HCT116 (cell line): Measurements from ENCODE around the gene NEU4. TPM values are rescaled to one million over a fixed set of nuclear protein-coding genes. Genes with fewer than 3 reads are reported as not detected.

ENCODE experiments used
- ATAC-seq: fragments of 200-7000 bp; cut with Tn5 transposase; 2 replicates; pipeline ENCODE4 v1.9.1; 2020; ENCODE audit warnings: mild to moderate bottlenecking, moderate library complexity
- BruUV-seq: library from RNA; stranded (reverse); fragments of 400-500 nt; replicated peaks from 2 replicates; lab custom pipeline; 2021; lab: Mats Ljungman, UMichigan
- CTCF ChIA-PET: fragments of 300-600 bp; sonication (Branson Sonifier 250); formaldehyde crosslinking; loops from one replicate; lab custom pipeline; 2021; ENCODE audit warnings: antibody characterized with exemption; lab: Charles Lee
- POLR2A ChIA-PET: fragments of 300-600, 350-600 bp; sonication (Branson Sonifier 250); formaldehyde crosslinking; loops from one replicate; lab custom pipeline; 2021; ENCODE audit warnings: antibody characterized with exemption; lab: Charles Lee
- RAD21 ChIA-PET, 2 experiments: fragments of 300-600 bp; sonication (Branson Sonifier 250); formaldehyde crosslinking; loops; one replicate each; lab custom pipeline; 2023; ENCODE audit warnings: low total read pairs in 2 of 2; ENCODE audit not compliant: uncharacterized antibody in 2 of 2, unreplicated experiment in 2 of 2, low non-redundant PET in 1 of 2; lab: Charles Lee
- DNase-seq: peaks from one replicate; pipeline ENCODE4 v3.0.0-alpha.2; 2010; ENCODE audit warnings: low read depth, low spot score
- H2AFZ ChIP-seq: fragments of 200-600 bp; shearing (Covaris generic), sonication (generic); 2 replicates; pipeline ENCODE4 v1.6.1; 2017; ENCODE audit warnings: low read depth, mixed run types, mixed read lengths, antibody characterized with exemption, low read length; ENCODE audit not compliant: poor library complexity, severe bottlenecking
- H3K27ac ChIP-seq: 2 replicates; pipeline ENCODE4 v1.5.1; 2012; ENCODE audit warnings: low read depth, low read length
- H3K27me3 ChIP-seq: fragments of 200-600 bp; sonication (generic); 2 replicates; pipeline ENCODE4 v1.6.1; 2016; ENCODE audit warnings: mixed run types, low read length, mixed read lengths; ENCODE audit not compliant: insufficient read depth
- H3K36me3 ChIP-seq, 2 experiments: fragments of 200-500 bp in 1 of 2; fragments of 200-600 bp in 1 of 2; sonication (Bioruptor generic) in 1 of 2; sonication (generic) in 1 of 2; 2 replicates each; pipeline versions ENCODE4 v1.5.1 to v1.6.1; 2014 to 2016; ENCODE audit warnings: low read length in 2 of 2, inconsistent platforms in 1 of 2, mixed read lengths in 1 of 2, mixed run types in 1 of 2; ENCODE audit not compliant: insufficient read depth in 2 of 2, control insufficient read depth in 1 of 2
- H3K4me1 ChIP-seq, 2 experiments: fragments of 200-600 bp in 1 of 2; sonication (generic) in 1 of 2; 2 replicates each; pipeline versions ENCODE4 v1.5.1 to v1.6.1; 2012 to 2017; ENCODE audit warnings: low read length in 2 of 2, inconsistent platforms in 1 of 2, mild to moderate bottlenecking in 1 of 2, mixed read lengths in 1 of 2, mixed run types in 1 of 2, moderate library complexity in 1 of 2; ENCODE audit not compliant: insufficient read depth in 2 of 2, control insufficient read depth in 1 of 2
- H3K4me2 ChIP-seq: fragments of 200-600 bp; sonication (generic); 2 replicates; pipeline ENCODE4 v1.6.1; 2017; ENCODE audit warnings: mixed run types, low read length, mixed read lengths
- H3K4me3 ChIP-seq, 2 experiments: fragments of 200-600 bp in 1 of 2; sonication (generic) in 1 of 2; replicated peaks in 1 of 2; 2 replicates each; pipeline ENCODE4 v1.5.1; 2011 to 2016; ENCODE audit warnings: low read length in 2 of 2, control low read depth in 1 of 2, low read depth in 1 of 2, mild to moderate bottlenecking in 1 of 2, mixed read lengths in 1 of 2, mixed run types in 1 of 2
- H3K79me2 ChIP-seq: fragments of 200-600 bp; sonication (generic); 2 replicates; pipeline ENCODE4 v1.6.1; 2017; ENCODE audit warnings: mild to moderate bottlenecking, mixed run types, low read length, moderate library complexity, mixed read lengths; ENCODE audit not compliant: insufficient read depth
- H3K9ac ChIP-seq: fragments of 200-600 bp; sonication (generic); 2 replicates; pipeline ENCODE4 v1.6.1; 2016; ENCODE audit warnings: low read length, mixed read lengths
- H3K9me2 ChIP-seq: fragments of 200-600 bp; sonication (generic), shearing (Covaris generic); 2 replicates; pipeline ENCODE4 v1.6.1; 2017; ENCODE audit warnings: mixed run types, mild to moderate bottlenecking, moderate library complexity; ENCODE audit not compliant: insufficient read depth
- H3K9me3 ChIP-seq, 2 experiments: fragments of 200-500 bp in 1 of 2; fragments of 200-600 bp in 1 of 2; sonication (Bioruptor generic) in 1 of 2; sonication (generic) in 1 of 2; 2 replicates each; pipeline ENCODE4 v1.6.1; 2014 to 2017; ENCODE audit warnings: low read length in 2 of 2, mixed read lengths in 2 of 2, inconsistent platforms in 1 of 2, low read depth in 1 of 2, mild to moderate bottlenecking in 1 of 2, mixed run types in 1 of 2, moderate library complexity in 1 of 2; ENCODE audit not compliant: control insufficient read depth in 1 of 2, insufficient read depth in 1 of 2
- H4K20me1 ChIP-seq: fragments of 200-600 bp; sonication (generic), shearing (Covaris generic); 2 replicates; pipeline ENCODE4 v1.6.1; 2017; ENCODE audit warnings: mixed run types, mild to moderate bottlenecking, moderate library complexity; ENCODE audit not compliant: insufficient read depth
- ATF3 ChIP-seq: IDR thresholded peaks from 2 replicates; pipeline ENCODE4 v1.6.1; 2012
- CEBPB ChIP-seq: IDR thresholded peaks from 2 replicates; pipeline ENCODE4 v1.6.1; 2012; ENCODE audit warnings: low read depth
- CTCF ChIP-seq, 3 experiments: fragments of 200-600 bp in 1 of 3; sonication (generic) in 1 of 3; IDR thresholded peaks in 2 of 3; conservative IDR thresholded peaks in 1 of 3; 2 replicates each; pipeline ENCODE4 v1.5.1; 2012 to 2017; ENCODE audit warnings: low read depth in 2 of 3, low read length in 2 of 3, antibody characterized with exemption in 1 of 3, borderline replicate concordance in 1 of 3, control low read depth in 1 of 3, mild to moderate bottlenecking in 1 of 3, mixed read lengths in 1 of 3, mixed run types in 1 of 3, moderate library complexity in 1 of 3; ENCODE audit not compliant: insufficient read depth in 1 of 3
- ELF1 ChIP-seq: IDR thresholded peaks from 2 replicates; pipeline ENCODE4 v1.6.1; 2012; ENCODE audit warnings: low read depth, borderline replicate concordance
- EZH2phosphoT487 ChIP-seq: fragments of 200-600 bp; IDR thresholded peaks from 2 replicates; pipeline ENCODE4 v1.6.1; 2018; ENCODE audit warnings: antibody characterized with exemption, borderline replicate concordance
- FOSL1 ChIP-seq: IDR thresholded peaks from 2 replicates; pipeline ENCODE4 v1.6.1; 2012; ENCODE audit warnings: low read depth
- JUND ChIP-seq: IDR thresholded peaks from 2 replicates; pipeline ENCODE4 v1.6.1; 2012
- MAX ChIP-seq: IDR thresholded peaks from 2 replicates; pipeline ENCODE4 v1.6.1; 2012
- POLR2A ChIP-seq: IDR thresholded peaks from 2 replicates; pipeline ENCODE4 v1.7.0; 2011; ENCODE audit warnings: borderline replicate concordance; ENCODE audit not compliant: insufficient read depth, insufficient read length; ENCODE audit errors: extremely low read depth
- POLR2AphosphoS5 ChIP-seq: IDR thresholded peaks from 2 replicates; pipeline ENCODE4 v1.6.1; 2011; ENCODE audit warnings: mild to moderate bottlenecking, low read depth, low read length, moderate library complexity
- SP1 ChIP-seq: IDR thresholded peaks from 2 replicates; pipeline ENCODE4 v1.6.1; 2012; ENCODE audit warnings: low read depth
- SRF ChIP-seq: IDR thresholded peaks from 2 replicates; pipeline ENCODE4 v1.6.1; 2012; ENCODE audit warnings: low read depth
- YY1 ChIP-seq: IDR thresholded peaks from 2 replicates; pipeline ENCODE4 v1.6.1; 2011; ENCODE audit warnings: low read length, low read depth, moderate library complexity, mild to moderate bottlenecking; ENCODE audit not compliant: insufficient replicate concordance; ENCODE audit errors: extremely low read depth
- ZBTB33 ChIP-seq: IDR thresholded peaks from 2 replicates; pipeline ENCODE4 v1.6.1; 2011; ENCODE audit warnings: mild to moderate bottlenecking, low read length, moderate library complexity; ENCODE audit not compliant: insufficient replicate concordance; ENCODE audit errors: extremely low read depth
- ZFX ChIP-seq: fragments of 450-650 bp; IDR thresholded peaks from 2 replicates; pipeline ENCODE4 v1.6.1; 2017
- ZNF274 ChIP-seq: fragments of 200-500 bp; sonication (Bioruptor generic); IDR thresholded peaks from 2 replicates; pipeline ENCODE4 v1.6.1; 2014; ENCODE audit warnings: mild to moderate bottlenecking, low read depth, low read length, inconsistent platforms
- intact Hi-C: fragments of 100-400 bp; cut with micrococcal nuclease; formaldehyde crosslinking; loops from 2 replicates; pipeline ENCODE4 v1.10.0; 2022
- total RNA-seq: library from RNA; stranded (reverse); gene quantifications from one replicate; pipeline ENCODE4 v1.2.1, GENCODE V29; 2021; ENCODE audit not compliant: unreplicated experiment

NEU4 gene
- total RNA-seq, 1 experiment from 2014 or later: 0.34 TPM

- BruUV-seq: no TSS peak
- ATAC-seq (no peak), DNase-seq (no peak)
- Histone ChIP-seq H4K20me1 (no peaks in the 10 kb centered on the region), H3K27ac (no peak overlapping the region), H3K27me3 (no peaks in the 10 kb centered on the region), H3K9me3 (peaks cover 0 to 9% of the 10 kb centered on the region in 2 experiments; a peak in 1 of 4 replicates), H3K4me3 (no peak overlapping the region), H3K9me2 (no peaks in the 10 kb centered on the region), H3K9ac (no peak overlapping the region), H3K36me3 (no peaks in the 10 kb centered on the region), H3K4me2 (no peak overlapping the region), H3K79me2 (no peaks in the 10 kb centered on the region), H2AFZ (no peak overlapping the region), H3K4me1 (no peaks in the 10 kb centered on the region)
- intact Hi-C loops: no loop called here
- CTCF ChIA-PET: no interaction called here
- RAD21 ChIA-PET: no interaction called here
- POLR2A ChIA-PET: no interaction called here
- TF ChIP-seq POLR2AphosphoS5 (no peak), EZH2phosphoT487 (no peak), ELF1 (no peak), ZBTB33 (no peak), SRF (no peak), CTCF (IDR thresholded peaks at IDR 0.05 in 2 of 3, conservative IDR thresholded peaks at IDR 0.05 in 1 of 3; ENCODE audit: borderline replicate concordance in 1 of 3, insufficient read depth in 1 of 3, low read depth in 2 of 3, low read length in 2 of 3) (no peak), POLR2A (no peak), YY1 (no peak), ZFX (no peak), ZNF274 (no peak), SP1 (no peak), FOSL1 (no peak), JUND (no peak), MAX (no peak), CEBPB (no peak), ATF3 (no peak)
Observed at GRCh38 chr2:241864168-241864849, 55.3 kb downstream of the NEU4 start.
